CD4-positive, alpha-beta T cell treated with Interleukin-12 subunit alpha and Interleukin-12 subunit beta, for 1 hour (primary cell): ENCODE measurements around the gene MYDGF.
"Not testable (repeated sequence)": the region's sequence is repeated elsewhere in the genome, so short reads cannot be mapped to it uniquely, and the experiment has no call there.

Experiments
- DNase-seq: peaks from one replicate; pipeline ENCODE4 v3.0.0-alpha.2; 2020

The MYDGF gene

DNA sequence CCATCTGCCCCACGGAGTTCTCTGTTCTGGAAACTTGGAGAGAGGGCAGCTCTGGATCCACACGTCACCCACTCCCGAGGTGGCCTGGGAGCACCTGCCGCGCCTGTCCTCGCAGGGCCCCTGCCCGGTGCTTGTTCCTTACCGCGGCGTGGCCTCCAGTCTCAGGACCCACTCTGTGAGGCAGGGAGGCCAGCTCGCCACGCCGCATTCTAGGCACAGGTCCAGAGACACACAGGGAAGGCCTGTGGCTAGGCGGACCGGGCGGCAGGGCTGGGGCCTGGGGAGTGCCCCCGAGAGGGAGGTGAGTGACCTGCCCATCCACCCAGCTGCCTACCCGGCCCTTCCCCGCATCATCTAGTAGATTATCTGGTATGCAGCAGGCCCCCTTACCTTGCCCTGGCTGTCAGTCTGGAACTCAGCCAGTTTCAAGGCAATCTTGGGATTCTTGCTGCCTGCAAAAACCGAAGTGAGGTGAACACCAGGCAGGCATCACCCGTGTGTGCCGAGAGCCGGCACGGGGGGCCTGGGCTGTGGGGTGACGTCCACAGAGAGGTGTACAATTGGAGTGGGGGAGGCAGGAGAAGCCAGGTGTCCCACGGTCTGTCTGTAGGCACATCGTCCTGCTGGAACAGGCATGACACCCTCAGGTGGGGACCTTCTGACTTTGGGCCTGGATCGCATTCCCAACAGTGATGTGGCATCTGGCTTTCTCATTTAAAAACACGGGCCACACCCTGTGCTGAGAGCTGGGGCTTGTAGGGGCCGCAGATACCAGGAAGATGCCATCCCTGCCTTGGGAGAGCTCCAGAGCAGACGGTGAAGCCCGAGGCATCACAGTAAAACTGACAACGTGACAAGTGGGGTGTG lies 29.9 kb upstream of the MYDGF start:
- no peak for DNase-seq

DNA sequence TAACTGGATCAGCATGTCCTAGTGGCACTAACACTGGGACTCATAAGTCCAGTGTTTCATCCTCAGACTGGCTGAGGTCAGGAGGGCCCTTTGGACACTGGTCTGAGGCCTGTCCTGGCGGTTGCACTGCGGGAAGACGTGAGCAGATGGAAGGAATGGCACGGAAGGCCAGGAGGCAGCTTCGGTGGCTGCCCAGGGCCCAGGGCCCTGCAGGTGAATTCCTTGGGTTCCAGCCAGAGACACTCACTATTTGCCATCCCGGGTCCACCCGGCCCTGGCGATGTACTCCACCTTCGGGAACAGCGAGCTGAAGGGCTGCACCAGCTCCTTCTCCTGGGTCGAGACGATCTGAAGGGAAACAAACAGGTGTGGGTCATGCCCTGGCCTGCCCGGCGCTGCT lies 27.2 kb upstream of the MYDGF start:
- no peak for DNase-seq

DNA sequence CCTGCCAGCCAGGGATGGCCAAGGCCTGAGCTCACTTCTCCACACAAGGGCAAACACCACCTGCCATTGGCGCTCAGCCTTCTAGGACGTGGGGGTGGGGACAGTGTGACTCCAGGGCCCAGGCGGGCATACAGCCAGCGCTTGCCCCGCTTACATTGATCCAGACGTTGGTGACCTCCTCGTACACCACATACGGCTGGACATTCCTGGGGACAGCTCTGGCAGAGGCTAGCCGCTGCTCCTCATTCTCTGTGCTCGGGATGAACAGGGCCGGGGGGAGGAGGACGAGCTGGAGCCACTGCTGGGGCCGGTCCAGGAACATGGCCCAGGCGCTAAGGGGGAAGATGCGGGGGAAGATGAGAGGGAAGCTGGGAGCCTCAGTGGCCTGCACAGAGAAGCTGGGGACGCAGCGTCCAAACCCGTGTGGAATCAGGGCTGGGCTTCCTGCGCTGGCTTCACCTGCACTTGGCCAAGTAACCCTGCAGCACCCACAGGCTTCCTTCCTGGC lies 25.1 kb upstream of the MYDGF start:
- DNase-seq = no peak

DNA sequence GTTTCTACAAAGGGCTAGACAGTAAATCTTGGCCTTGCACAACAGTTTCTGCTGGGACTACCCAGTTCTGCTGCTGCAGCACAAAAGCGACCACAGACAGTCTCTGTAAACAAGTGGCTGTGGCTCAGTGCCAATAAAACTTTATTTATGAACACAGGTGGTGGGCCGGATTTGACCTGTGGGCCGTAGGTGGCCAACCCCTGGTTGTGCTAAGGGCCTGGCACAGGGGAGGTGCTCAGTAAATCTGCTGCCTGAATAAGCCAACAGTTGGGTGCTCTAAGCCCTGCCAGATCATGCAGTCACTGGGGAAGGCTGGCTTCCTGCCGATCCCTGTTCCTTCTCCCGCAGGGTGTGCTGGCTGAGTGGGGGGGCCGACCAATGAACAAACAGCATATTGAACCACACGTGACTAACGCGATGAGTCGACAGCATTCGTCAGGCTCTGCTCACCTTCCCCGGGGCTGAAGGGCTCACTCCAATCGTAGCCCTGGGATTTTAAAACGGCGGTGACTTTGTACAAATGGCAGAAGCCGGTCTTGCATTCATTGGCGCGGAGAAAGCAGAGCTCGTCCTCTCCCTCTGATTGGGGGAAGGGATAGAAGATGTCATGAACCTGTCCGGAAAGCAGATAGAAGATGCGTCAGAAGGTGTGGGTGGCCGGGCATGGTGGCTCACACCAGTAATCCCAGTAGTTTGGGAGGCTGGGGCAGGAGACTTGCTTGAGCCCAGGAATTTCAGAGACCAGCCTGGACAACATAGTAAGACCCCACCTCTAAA lies 24.3 kb upstream of the MYDGF start:
- DNase-seq = no peak

DNA sequence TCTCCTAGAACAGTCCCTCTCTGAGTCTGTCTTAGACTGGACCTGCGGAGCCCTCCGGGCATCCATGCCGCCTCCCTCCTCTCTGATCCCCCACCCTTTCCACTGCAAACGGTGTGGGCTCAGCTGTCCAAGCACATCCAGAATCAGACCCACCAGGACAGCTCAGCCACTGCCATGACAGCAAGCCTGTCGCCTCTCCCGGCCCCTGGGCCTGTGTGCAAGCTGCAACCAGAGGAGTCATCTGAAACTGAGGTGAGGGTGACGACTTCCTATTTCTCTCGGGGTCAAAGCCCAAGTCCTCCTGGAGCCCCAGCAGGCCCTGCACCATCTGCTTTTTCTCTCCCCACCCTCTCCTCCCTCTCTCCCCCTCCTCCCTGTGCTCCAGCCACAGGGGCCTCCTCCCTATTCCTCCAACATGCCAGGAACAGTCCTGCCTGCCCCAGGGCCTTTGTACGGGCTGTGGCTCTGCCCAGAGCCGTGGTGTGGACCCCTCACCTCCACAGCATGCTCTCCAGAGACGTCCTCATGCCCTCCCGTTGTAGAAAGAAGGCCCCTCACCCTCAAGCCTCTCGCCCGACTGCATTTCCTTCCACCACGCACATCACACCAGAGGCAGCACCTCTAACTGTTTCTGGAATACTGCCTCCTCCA lies 23.5 kb upstream of the MYDGF start:
- DNase-seq = no peak

DNA sequence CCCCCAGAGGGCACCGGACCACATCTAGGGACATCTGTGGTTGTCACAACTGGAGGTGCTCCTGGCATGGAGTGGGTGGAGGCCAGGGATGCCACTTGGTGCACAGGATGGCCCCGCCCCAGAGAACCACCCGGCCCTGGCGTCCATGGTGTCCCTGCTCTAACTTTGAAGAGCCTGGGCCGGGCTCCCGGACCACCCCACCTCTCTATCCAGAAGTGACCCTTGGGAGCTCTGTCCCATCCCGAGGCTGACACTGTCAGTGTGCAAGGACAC lies 22.9 kb upstream of the MYDGF start:
- no peak for DNase-seq

DNA sequence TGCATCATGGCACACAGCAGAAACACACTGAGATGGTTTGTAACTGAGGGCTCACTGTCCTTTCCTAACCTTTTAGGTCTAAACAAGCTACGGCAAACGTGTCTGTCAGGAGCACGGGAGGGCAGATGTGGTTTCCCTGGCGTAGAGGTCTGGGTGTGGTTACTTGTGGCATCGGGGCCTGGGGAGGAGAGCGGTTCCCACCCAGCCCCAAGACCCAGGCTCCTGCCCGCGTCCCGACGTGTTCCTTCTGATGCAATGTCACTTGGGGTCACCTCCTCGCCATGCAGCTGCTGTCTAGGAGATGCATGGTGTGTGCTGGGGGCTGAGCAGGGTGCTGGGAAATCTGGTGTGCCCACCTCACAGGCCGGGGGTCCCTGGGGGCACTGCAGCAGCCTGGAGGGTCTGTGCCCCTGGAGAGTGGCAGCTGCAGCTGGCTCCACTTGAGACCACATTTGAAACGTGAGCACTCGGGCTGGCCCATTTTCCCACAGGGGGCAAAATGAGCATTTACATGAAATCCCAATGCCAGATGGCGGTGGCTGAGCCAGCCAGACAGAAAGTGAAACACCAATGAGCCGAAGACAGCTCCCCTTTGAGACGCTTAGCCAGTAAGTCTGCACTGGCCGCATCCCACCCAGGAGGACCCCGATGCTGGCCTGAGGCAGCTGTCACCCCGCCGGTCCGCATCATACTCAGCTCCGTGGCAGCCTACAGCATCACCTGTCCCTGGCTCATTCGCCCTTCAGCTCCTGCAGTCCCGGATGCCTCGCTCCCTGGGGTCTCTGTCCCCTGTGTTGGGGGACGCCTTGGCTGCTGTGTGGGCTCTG lies 22.3 kb upstream of the MYDGF start:
- no peak for DNase-seq

DNA sequence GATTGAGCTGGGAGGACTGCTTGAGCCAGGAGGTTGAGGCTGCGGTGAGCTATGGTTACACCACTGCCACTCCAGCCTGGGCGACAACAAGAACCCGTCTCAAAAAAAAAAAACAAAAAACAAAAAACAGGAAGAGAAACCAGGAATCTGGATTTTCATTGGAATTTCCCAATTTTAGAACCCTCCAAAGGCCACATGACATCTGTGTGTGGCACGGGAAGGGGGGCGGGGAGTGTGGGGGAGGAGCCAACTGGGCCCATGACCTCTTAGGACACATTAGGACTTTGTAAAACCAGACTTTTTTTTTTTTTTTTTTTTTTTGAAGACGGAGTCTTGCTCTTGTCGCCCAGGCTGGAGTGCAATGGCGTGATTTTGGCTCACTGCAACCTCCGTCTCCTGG lies 21.2 kb upstream of the MYDGF start:
- no peak for DNase-seq

DNA sequence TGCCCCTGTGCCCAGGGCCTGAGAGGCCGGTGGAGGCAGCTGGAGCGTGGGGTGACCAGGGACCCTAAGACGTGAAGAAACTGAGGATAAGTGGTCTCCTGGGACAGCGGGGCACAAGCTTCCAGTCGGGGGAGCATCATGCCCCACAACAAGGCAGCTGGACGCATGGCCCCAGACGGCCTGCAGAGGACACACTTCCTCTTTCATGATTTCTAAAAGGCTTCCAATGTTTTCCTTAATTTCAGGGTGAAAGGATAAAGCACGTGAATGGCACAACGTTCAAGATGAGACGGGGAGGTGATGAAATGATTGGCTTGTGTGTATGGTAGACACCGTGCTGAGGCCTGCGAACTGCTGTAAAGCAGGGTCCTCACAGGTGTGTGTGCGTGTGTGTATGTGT lies 20.2 kb upstream of the MYDGF start:
- DNase-seq = no peak

DNA sequence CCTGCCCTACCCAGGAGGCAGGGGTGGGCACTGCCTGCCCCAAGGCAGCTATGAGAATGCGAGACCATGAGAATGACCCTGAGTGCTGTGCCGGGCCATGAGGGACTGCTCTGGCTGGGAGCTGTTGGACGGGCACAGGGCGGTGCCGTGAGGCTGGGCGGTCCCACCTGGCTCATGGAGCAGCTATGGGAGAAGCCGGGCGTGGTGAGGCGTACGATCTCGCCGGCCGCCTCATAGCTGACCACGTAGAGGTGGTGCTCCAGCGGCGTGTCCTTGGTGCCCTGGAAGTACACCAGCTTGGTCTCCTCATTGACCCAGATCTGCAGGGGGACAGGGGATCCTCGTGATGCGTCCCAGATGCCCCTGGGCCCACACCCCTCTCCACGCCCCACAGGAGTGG lies 19.3 kb upstream of the MYDGF start:
- DNase-seq = no peak

DNA sequence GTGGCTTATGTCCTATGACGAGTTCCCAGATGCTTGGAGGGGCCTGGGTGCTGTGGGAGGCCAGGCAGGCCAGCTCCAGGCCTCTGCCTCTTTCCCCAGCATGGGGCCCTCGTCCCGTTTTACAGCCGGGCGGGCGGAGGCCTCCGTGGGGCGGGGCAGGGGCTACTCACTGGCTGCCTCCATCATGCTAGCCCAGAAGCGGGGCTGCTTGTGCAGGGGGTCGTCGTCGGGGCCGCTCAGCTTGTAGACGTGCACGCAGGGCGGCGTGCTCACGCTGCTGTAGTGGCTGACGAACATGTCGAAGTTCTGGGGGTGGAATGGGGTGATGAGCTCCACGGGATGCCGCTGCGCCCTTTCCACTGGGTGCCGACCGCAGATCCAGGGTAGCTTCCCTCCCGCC lies 18.4 kb upstream of the MYDGF start:
- no peak for DNase-seq

DNA sequence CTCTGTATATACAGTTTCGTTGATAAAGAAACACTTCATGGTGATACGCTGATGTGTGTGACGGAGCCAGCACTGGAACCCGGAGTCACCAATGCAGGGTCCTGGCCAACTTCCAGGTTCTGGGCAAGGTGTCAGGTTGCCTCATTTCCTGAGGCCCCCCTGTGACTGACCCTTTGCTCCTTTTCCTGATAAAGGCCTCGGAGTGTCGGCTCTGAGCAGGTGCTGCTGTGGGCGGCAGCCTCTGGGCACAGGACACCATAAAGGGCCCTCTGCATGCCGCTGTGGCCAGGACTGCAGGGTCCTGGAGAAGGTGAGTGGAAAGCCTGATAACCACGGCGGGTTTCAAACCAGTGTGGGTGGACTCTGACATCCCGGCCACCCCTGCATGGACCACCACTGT lies 17.3 kb upstream of the MYDGF start:
- no peak for DNase-seq

DNA sequence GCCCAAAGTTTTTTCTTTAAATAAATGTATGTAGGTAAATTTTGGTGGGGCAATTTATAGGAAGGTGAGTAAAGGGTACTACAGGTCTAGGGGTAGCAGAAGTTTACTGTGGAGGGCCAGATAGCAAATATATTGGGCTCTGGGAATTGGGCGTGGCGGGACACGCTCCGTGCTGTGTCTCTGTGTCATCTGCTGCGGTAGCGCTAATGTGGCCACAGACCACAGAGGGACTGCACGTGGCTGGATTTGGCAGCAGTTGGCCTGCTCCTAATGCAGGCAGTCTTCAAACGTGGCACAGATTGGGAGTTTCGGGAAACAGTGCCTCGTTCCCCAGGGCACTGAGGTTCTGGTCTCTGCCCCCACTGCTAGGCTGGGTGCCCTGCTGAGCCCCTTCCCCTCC lies 16.6 kb upstream of the MYDGF start:
- DNase-seq = no peak

DNA sequence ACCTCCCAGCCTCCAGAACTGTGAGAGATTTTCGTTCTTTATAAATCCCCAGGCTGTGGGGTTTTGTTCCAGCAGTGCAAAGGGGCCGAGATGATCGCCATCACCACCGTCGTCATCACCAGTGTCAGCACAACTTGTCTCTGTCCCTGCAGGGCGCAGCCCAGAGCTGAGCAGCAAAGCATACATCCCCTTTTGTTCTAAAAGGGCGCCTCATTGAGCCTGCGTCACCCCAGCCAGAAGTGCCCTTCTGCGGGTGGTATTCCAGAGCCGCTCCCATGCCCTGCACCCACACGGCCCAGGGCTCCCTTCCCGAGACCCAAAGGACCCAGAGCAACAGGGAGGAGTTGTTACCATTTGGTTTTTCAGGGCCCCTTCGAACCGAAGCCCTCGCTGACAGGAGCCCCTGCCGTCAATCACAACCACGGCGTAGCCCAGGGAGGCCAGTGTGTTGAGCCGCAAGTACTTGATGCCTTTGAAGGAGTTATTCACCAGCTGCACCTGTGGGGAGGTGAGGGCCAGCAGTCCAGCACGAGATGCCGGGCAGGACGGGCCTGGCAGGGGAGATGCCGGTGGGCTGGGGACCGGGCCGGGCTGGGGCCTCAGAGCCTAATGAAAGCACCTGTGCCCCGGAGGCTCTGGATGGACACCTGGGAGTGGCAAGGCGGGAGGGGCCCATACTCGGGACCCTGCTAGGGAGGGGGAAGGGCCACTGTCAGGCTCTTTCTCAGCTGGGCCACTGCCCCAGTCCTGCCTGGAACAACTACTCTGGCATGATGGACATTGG lies 14.4 kb upstream of the MYDGF start:
- DNase-seq = no peak

DNA sequence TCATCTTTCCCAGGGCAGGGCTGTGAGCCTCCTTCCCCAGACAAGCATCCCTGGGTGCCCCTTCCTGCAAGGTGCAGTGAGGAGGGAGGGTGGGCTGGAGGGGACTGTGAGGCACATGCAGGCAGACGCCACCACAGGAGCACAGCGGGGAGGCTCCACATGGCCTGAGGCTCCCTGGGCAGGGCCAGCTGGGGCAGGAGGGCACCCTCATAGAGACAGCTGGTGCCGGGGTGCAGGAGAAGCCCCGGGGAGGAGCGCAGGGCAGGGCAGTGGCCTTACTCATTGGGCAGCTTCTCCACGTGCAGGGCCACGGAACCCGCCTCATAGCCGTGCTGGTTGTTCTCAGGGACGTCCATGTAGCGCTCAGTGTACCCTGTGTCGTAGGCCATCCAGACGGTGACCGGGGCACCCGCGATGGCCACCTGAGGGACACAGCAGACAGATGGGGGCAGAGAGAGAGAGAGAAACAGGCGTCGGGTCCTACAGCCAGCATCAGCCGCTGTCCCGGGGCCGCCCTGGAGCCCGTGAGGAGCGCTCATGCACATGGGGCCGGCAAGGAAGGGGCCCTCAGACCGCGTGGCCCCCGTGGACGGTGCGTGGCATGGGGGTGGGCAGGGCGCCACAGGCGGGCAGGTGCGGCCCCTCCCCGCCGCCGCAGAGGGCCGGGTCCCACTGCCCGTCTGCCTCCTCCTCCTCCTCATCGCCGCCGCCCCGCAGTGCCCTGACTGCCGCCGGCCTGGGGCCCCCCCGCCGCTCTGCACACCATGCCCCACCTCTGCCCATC lies 12.5 kb upstream of the MYDGF start:
- no peak for DNase-seq

DNA sequence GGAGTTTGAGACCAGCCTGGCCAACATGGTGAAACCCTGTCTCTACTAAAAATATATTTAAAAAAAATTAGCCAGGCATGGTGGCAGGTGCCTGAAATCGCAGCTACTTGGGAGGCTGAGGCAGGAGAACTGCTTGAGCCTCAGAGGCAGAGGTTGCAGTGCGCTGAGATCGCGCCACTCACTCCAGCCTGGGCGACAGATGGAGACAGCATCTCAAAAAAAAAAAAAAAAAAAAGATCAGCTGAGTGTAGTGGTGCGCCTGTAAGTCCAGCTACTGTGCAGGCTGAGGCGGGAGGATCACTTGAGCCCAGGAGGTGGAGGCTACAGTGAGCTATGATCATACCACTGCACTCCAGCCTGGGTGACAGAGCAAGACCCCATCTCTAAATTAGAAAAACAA lies 9.9 kb upstream of the MYDGF start:
- DNase-seq = not testable (repeated sequence)

DNA sequence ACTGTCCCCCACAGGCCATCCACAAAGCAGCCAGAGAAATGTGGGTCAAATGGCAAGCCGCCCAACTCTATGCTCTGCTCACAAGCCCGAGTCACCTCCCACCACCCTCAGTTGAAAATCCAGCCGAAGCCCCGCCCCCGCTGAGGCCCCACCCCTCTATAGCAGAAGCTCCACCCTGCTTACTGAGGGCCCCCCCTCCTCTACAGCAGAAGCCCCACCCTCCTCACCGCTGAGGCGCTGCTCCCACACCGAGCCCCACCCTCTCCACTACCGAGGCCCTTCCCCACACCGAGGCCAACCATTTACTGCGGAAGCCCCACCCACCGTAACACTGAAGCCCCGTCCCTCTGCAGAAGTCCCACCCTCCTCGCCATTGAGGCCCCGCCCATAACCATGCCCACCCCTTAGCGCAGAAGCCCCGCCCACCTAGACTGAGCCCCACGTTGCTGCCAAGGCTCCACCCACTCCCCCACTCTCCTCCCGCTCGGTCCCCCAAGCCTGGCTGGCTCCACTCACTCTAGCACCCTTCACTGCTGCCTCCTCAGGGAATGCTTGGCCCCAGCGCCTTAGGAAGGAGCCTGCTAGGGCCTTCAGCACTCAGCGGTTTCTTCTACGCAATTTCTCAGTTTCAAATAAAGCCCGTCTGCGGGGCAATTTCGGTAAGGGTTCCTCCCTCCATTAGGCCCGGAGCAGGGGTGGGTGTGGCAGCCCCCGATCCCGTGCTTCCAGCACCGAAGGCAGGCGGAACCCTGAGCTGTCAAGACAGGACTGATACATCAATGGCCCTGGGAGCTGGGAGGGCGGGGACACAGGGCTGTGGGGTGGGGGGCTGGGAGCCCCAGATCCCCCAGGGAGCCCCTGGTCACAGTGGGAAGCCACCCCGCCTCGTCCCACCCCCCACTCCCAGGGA lies 9.0 kb upstream of the MYDGF start:
- DNase-seq = peak; percentile 21

DNA sequence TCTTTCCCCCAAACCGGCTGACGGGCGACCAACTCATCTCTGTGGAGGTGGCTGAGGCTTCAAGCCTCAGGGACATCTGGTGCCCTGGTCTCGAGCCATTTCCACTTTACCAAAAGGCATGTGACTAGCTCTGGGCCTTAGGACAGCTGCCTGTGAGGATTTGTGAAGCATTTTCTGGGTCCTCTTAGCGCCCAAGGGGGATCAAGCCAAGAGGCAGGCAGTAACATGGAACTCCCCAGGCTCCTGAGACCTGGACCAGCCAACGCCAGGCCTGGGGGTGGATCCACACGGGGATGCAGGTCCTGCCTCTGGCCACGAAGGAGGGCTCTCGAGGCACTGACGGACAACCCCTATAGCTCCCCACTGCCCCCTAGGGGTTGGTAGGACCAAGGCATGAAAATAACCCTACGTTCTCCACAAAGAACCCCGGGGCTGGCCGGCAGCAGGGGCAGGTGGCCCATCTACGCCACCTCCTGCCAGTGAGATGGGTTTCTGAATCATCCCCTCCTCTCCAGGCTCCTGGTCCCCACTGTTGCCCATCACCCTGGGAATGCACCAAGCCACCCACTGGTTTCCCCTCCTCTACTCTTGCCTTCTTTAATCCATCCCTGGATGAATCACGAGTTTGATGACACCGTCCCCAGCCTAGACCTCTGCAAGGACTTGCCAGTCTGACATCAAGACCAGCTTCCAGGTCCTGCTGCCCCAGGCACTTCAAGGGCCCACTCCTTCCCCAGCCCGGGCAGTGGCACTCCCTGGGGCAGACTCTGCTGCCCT lies 7.0 kb upstream of the MYDGF start:
- DNase-seq = peak; percentile 26

DNA sequence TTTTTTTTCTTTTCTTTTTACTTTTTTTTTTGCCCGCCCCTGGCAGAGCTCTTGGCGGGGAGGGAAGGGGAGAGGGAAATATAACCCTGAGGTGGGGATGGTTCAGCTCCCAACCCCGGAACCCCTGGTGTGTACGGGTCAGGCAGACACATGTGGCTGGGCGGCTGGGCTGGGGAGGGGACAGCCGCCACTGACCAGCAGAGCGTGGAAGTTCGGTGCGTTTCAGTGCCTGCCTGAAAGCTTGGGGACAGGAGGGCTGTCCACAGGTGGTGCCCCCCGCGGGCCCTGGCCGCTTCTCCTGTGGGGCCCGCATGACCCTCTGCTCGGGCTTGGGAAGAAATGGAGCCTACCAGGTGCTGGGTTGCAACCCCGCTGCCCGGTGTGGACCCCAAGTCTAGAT lies 5.2 kb upstream of the MYDGF start:
- no peak for DNase-seq
